Retina (tissue), 1 donor: ENCODE results near the gene GRHL3.

Experiments
- DNase-seq: peaks from one replicate; pipeline ENCODE4 v3.0.0-alpha.2; 2016

The GRHL3 gene

GRCh38 chr1:24293392-24294227 is 25.5 kb upstream of the GRHL3 start:
- no peak for DNase-seq

- DNase-seq = no peak
Measured at GRCh38 chr1:24294228-24294672, 24.9 kb upstream of the GRHL3 start.

- DNase-seq = peak; percentile 45
Measured at GRCh38 chr1:24294716-24295371, 24.3 kb upstream of the GRHL3 start.

- no peak for DNase-seq
Measured at GRCh38 chr1:24295535-24295934, 23.6 kb upstream of the GRHL3 start.

GRCh38 chr1:24297187-24297851 is 21.8 kb upstream of the GRHL3 start:
- DNase-seq = no peak

- no peak for DNase-seq
Measured at GRCh38 chr1:24297852-24298232, 21.3 kb upstream of the GRHL3 start.

- no peak for DNase-seq
Measured at GRCh38 chr1:24298606-24299005, 20.6 kb upstream of the GRHL3 start.

DNA sequence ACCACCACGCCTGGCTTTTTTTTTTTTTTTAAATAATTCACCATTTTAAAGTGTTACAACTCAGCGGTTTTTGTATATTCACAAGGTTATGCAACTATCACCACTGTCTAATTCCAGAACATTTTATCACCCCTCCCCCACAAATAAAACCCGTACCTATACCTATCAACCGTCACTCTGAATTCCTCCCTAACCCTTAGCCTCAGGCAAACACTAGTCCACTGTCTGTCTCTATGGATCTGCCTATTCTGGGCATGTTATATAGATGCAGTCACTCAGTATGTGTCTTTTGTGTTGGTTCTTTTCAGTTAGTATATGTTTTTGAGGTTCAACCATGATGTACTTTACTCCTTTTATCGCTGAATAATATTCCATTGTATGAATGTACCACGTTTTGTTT is 19.3 kb upstream of the GRHL3 start:
- DNase-seq = no peak

DNA sequence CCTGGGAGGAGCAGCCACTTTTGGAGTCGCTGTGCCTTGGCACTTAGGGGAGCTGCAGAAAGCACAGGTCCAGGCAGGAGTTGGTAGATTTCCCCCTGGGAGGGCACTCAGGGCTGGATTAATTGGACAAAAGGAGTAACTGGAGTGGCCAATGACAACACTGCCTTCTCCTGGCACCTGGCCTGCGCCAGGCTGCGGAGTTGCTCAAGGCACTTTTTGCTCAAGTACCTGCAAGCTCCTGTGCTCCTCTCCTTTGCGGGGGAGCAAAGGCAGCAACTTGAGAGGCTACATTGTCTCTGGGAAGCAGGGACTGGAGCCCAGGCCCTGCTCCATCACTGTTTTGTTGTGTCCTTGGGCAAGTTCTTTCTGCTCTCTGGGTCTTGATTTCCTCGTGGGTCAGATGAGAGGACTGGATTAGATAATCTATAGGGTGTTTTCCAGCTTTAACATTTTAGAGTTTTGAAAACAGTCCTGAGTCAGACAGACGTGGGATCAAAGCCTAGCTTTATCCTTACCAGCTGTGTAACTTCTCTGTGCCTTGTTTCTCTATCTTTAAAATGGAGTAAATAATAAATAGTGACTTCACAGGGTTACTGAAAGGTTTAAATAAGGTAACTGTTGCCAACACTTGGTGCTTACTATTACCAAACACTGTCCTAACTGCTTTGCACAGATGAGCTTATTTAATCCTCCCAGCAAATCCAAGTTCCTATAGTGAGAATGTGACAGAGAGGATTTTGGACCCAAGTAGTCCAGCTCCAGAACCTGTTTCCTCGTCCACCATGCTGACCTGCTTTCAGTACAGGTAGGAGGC is 18.0 kb upstream of the GRHL3 start:
- DNase-seq = no peak

DNA sequence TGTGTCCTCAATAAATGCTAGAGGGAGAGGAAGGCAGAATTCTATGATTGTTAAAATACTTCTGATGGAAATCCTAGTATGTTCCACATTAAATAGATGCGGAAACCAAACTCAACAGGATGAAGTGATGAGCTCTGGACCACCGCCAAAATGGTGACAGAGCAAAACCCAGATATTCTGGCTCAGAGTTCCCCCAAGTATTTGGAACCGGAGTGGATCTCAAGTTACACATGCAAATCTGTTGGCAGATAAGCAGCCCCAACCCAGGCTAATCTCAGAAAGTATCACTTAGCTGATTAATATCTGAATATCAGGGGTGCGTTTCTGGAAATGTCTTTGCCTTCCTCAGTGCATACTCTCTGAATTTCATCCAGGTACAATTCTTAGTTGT is 17.4 kb upstream of the GRHL3 start:
- no peak for DNase-seq

DNA sequence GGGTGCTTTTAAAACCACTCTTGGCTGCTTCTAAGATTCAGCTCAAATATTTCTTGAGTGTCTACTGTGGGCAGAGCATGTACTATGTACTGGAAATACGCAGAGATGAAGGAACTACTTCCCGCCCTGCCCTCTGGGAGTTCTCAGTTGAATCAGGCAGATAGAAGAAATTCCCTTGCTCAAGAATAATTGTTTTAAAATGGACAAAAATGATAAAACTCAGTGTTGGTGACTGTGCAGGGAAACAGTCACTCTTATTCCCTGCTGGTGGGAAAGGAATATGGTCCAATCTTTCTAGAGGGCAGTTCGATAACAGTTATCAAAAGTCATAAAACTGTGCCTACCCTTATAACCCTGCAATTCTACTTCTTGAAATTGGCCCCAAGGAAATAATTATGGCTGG is 16.9 kb upstream of the GRHL3 start:
- no peak for DNase-seq

DNA sequence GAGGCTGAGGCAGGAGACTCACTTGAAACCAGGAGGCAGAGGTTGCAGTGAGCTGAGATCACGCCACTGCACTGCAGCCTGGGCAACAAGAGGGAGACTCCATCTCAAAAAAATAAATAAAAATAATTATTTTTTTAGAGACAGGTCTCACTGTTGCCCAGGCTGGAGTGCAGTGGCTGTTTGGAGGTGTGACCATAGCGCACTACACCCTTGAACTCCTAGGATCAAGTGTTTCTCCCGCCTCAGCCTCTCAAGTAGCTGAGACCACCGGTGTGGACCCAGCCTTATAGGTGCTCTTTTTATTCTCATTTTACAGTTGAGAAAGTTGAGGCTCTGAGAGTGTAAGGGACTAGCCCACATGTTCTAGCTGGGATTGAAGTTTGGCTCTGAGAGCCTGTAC is 15.6 kb upstream of the GRHL3 start:
- no peak for DNase-seq

GRCh38 chr1:24304763-24305162 is 14.4 kb upstream of the GRHL3 start:
- DNase-seq = no peak

DNA sequence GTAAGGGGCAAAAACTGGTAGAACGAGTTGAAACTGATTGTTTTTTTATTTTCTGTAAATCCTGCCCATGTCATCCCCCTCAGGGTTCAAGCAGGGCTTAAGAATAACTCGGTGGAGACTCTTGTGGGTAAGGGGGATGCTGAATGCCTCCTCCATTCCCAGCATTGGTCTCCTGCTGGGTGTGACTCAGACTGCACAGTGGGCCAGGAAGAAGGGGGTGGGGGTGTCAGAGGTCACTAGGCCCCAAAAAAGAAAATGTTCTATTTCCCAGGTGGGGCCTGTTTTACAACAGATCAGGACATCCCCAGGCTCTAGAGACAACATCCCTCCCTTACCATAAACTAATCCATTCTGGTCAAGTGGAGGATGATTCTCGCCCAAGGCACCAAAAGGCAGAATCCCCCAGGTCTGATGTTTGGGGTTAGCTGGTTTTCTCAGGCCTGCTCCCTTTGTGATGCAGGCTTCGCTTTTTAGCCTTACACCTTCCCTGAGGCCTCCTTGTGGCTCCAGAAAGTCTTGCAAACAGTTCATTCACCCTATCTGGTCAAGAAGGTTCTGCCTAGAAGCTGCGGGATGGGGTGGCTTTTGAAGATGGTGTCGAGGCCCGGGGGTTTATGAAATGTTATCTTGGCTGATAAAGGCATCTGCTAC is 10.7 kb upstream of the GRHL3 start:
- DNase-seq = no peak

DNA sequence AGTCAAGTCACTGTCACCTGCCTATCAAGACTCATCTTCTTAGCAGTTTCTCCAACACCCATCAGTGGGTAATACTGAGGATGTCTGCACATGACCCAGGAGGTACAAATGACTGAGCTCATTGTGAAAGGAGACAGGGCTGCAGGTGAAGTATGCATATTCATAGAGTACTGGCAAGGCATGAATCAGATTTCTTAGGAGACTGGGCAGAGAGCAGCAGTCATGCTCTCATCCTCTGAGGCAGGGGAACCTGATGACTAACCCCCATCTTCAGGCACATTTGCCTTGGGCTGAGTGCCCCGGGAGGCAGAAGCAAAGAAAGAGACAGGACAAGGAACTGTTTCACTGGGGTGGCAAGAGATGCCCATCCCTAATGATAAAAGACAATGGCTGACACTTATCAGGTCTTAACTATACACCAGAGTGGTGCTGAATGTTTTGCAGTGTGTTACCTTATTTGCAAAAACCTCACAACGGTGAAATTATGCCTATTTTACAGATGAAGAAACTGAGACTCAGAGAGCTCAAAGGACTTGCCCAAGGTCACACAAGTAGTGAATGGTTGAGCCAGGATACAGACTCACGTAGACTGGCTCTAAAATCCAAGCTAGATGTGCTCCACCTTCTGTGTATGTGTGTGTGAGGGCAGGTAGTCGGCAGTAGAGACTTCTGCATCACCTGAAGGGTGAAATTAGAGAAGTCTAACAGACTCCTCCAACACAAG is 9.2 kb upstream of the GRHL3 start:
- DNase-seq = no peak

DNA sequence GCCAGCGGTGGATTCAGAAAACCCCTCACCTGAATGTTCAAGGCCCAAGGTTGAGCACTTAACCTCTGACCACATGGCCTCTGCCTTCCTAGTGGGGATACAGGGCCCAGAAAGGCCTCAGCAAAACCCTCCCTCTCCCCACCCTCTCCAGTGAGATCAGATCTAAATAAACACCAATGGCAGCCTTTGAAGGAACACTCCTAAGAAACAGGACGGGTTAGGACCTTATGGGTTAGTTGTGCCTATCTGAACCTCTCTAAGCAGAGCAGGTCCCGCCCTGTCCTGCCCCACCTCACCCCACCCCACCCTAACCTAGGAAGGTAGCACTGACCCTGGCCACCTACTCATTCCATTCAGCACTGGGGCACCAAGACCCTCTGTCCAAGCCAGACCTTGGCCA is 7.9 kb upstream of the GRHL3 start:
- DNase-seq = no peak

DNA sequence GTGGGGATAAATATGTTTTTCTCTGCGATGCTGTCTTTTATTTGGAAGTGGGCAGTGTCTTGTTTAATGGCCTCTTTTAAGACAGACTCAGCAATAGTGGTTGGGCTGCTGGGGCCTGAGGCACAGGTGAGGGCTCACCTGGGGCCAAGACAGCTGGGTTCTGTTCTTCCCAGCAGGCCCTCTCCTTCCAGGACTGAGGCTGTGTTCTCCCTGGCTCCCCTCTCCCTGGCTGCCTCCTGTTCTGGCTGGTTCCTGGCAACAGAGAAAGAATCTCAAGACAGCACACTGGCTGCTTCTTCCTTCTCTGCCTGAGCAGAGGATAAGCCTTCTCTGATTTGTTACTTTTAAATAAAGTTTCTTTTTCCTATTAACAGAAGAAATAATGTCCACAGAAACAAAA is 7.4 kb upstream of the GRHL3 start:
- no peak for DNase-seq

- no peak for DNase-seq
Measured at GRCh38 chr1:24315391-24315790, 3.8 kb upstream of the GRHL3 start.

GRCh38 chr1:24316645-24317044 is 2.5 kb upstream of the GRHL3 start:
- no peak for DNase-seq

DNA sequence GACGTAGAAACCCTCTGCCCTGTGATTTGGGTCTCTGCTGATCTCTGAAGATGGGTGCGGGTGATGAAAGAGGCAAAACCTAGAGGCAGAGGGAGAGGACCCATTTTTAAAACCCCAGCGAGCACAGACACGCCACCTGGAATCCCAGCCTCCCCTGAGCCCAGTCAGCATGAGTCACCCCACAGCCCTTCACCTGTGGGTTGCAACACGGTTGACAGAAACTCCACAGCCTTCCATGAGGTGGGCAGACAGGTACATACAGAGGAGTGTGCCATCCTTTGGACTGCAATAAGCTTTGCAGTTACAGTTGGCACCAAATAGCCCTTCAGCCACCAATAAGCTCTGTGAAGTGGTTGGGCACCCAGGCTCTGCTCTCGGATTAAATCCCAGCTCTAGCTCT is 2.1 kb upstream of the GRHL3 start:
- DNase-seq = no peak

DNA sequence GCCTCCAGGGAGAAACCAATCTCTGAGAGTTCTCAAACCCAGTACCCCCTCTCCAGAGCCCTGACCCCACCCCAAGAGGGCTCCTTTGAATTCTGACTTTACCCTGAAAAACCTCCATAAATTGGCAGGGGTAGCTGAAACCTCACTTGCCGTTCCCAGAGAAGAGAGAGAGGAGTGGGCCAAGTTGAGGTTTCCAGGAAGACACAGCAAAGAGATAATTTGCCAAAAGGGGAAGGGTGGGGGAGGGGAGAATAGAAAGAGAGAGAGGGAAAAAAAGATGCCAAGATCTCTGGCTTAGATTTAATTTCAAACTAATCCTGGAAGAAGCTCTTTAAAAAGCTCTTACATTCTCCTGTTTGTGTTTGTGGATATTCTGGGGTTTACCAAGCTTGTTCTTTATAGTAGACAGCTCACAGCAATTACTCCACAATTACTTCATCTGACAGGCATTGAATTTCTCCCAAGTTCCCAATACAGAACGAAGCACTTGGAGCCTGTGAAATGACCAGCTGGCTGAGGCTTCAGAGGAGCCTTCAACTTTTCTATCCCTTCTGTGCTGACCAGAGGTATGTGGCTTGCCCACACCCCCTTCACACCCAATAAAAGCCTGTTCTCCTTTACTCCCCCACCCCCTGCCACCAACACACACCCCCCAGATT is 1.1 kb upstream of the GRHL3 start:
- no peak for DNase-seq
